Activated T-helper 17 cell treated with anti-CD3 and anti-CD28 coated beads, Interleukin-2, amount 50 U/mL, for 72 hours (primary cell): Measurements from ENCODE around the gene SH3BP2. TPM values are rescaled to one million over a fixed set of nuclear protein-coding genes. Genes with fewer than 3 reads are reported as not detected.

Experiments used
- ATAC-seq: fragments of 150-1000 bp; cut with Tn5 transposase; replicated peaks from 2 replicates; pipeline ENCODE4 v1.10.0; 2021; ENCODE audit warnings: mild to moderate bottlenecking, moderate library complexity
- H3K27ac Mint-ChIP-seq: one replicate; pipeline ENCODE4 v1.8.0; 2022; ENCODE audit warnings: mixed read lengths
- H3K27me3 Mint-ChIP-seq: one replicate; pipeline ENCODE4 v1.8.0; 2022; ENCODE audit warnings: mixed read lengths
- H3K36me3 Mint-ChIP-seq: one replicate; pipeline ENCODE4 v1.8.0; 2022; ENCODE audit warnings: low read depth, mild to moderate bottlenecking, mixed read lengths
- H3K4me1 Mint-ChIP-seq: one replicate; pipeline ENCODE4 v1.8.0; 2022; ENCODE audit warnings: mixed read lengths
- H3K4me3 Mint-ChIP-seq: one replicate; pipeline ENCODE4 v1.8.0; 2022; ENCODE audit warnings: mild to moderate bottlenecking, mixed read lengths
- H3K9me3 Mint-ChIP-seq: one replicate; pipeline ENCODE4 v1.8.0; 2022; ENCODE audit warnings: mixed read lengths
- total RNA-seq, 2 donors: library from RNA; stranded (reverse); gene quantifications; one replicate each; pipeline ENCODE4 v1.2.3, GENCODE V29; 2022

The SH3BP2 gene
- total RNA-seq, 2 donors from 2014 or later: 83.5 to 122 TPM

DNA sequence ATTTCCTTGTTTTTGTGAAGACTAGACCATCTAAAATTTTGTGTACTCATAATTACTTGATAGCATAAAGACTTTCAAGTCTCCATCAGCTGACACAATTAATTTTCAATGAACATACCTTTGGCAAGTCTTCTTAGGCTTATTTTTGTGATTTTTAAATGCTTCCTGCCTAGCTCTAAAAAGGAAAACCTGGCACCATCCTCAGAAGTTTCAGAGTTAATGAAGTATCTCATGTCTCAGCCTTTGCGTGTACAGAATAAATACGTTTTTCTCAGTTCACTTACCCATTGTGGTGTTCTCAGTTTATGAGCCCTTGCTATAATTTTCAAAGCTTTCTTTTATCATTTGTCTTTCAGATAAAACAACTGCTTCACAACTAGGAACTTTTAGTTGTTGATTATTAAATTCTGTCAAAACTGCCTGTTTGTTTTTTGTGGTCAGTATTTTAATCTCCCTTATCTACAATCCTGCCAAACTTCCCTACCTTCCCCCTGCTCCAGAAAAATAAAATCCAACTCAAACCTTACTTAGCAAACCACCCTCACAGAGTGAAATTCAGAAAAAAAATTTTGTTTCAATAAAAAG, 72.4 kb downstream of the SH3BP2 start:
- no peaks in the 10 kb centered on the region for H3K9me3 Mint-ChIP-seq
- no peak overlapping the region for H3K27ac Mint-ChIP-seq
- H3K27me3 Mint-ChIP-seq: no peaks in the 10 kb centered on the region
- no peak for ATAC-seq
- H3K4me3 Mint-ChIP-seq: no peak overlapping the region
- peaks cover 60% of the 10 kb centered on the region for H3K4me1 Mint-ChIP-seq
- H3K36me3 Mint-ChIP-seq: peaks cover 23% of the 10 kb centered on the region

GRCh38 chr4:2866160-2866861, 73.4 kb downstream of the SH3BP2 start:
- Mint-ChIP-seq H3K27ac (peak overlapping the region; percentile 73), H3K27me3 (no peaks in the 10 kb centered on the region), H3K36me3 (peaks cover 28% of the 10 kb centered on the region), H3K4me1 (peaks cover 56% of the 10 kb centered on the region), H3K4me3 (no peak overlapping the region), H3K9me3 (no peaks in the 10 kb centered on the region)
- ATAC-seq: no peak

DNA sequence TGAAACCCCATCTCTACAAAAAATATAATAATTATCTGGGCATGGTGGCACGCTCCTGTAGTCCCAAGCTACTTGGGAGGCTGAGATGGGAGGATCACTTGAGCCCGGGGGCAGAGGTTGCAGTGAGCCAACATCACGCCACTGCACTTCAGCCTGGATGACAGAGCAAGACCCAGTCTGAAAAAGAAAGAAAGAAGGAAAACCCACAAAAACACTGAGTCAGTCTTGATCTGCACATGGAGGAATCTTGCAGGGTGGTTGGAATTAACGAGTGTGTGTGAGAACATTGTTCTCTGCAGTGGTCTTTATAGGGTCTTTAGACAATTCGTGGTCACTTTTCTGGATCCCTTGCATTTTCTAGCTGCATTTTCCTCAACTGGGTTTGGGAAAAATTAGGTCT, 74.0 kb downstream of the SH3BP2 start:
- peaks cover 54% of the 10 kb centered on the region for H3K4me1 Mint-ChIP-seq
- peak overlapping the region; percentile 73 for H3K27ac Mint-ChIP-seq
- H3K9me3 Mint-ChIP-seq: no peaks in the 10 kb centered on the region
- peak; percentile 53 for ATAC-seq
- peaks cover 31% of the 10 kb centered on the region for H3K36me3 Mint-ChIP-seq
- H3K27me3 Mint-ChIP-seq: no peaks in the 10 kb centered on the region
- no peak overlapping the region for H3K4me3 Mint-ChIP-seq

DNA sequence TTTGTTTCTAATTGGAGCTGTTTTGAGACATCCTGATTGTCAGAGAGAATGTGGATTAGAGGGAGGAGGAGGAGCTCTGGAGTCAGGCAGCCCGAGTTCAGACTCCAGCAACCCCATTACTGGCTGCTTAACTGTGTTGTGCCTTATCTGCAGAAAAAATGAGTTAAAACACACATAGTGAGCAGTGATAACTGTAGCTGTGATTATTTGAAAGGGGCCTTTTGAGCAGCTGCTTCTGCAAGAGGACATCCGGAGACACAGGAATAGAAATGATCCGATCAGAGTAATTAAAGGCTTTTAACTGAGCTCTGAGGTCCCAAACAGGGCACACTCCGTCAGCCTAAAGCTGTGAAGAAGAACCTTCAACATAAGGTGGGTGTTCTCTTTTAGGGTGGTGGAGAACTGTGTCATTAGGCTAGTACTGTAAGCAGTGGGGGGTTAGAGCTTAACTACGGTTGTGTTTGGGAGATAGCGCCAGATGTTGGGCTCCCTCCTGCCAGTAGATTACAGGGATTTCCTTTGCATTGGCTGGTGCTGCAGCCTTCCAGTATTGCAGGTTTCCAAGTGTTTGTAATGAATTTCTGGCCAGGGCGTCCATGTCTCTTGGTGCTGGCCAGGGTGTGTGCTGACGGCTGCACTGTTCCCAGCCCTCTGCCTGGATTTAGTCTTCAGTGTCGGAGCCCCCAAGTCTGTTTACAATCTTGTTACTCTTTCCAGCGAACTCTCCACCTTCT, 75.0 kb downstream of the SH3BP2 start:
- peaks cover 46% of the 10 kb centered on the region for H3K4me1 Mint-ChIP-seq
- no peak overlapping the region for H3K4me3 Mint-ChIP-seq
- peaks cover 33% of the 10 kb centered on the region for H3K36me3 Mint-ChIP-seq
- H3K9me3 Mint-ChIP-seq: no peaks in the 10 kb centered on the region
- no peaks in the 10 kb centered on the region for H3K27me3 Mint-ChIP-seq
- ATAC-seq: no peak
- peak overlapping the region; percentile 73 for H3K27ac Mint-ChIP-seq

- Mint-ChIP-seq H3K36me3 (peaks cover 33% of the 10 kb centered on the region), H3K4me3 (no peak overlapping the region), H3K9me3 (no peaks in the 10 kb centered on the region), H3K4me1 (peaks cover 46% of the 10 kb centered on the region), H3K27ac (peak overlapping the region; percentile 61), H3K27me3 (no peaks in the 10 kb centered on the region)
- no peak for ATAC-seq
Measured at GRCh38 chr4:2868877-2869487, 76.1 kb downstream of the SH3BP2 start.

DNA sequence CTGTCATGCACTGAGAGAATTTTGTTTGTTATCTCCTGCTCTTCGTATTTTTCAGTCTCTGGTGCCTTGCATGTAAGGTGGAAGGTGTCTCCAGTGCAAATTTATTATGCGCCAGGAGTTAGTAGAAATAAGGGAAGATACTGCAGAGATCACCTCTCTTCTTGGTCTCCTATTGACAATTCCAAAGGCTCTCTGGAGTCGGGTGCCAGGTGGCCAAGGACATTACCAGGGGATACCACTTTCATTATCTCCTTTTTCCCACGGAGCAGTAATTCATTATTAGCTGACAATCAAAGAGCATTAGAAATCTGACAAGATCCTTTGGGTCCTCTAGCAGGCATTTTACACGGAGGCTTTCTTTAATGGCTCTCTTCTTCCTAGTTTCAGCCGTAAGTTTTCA, 76.8 kb downstream of the SH3BP2 start:
- Mint-ChIP-seq H3K27ac (peak overlapping the region; percentile 8), H3K4me3 (no peak overlapping the region), H3K27me3 (no peaks in the 10 kb centered on the region), H3K4me1 (peaks cover 46% of the 10 kb centered on the region), H3K9me3 (no peaks in the 10 kb centered on the region), H3K36me3 (peaks cover 33% of the 10 kb centered on the region)
- ATAC-seq: no peak

GRCh38 chr4:2870082-2870481, 77.2 kb downstream of the SH3BP2 start:
- Mint-ChIP-seq H3K4me3 (no peak overlapping the region), H3K36me3 (peaks cover 33% of the 10 kb centered on the region), H3K9me3 (no peaks in the 10 kb centered on the region), H3K4me1 (peaks cover 45% of the 10 kb centered on the region), H3K27me3 (no peaks in the 10 kb centered on the region), H3K27ac (peak overlapping the region; percentile 8)
- no peak for ATAC-seq

DNA sequence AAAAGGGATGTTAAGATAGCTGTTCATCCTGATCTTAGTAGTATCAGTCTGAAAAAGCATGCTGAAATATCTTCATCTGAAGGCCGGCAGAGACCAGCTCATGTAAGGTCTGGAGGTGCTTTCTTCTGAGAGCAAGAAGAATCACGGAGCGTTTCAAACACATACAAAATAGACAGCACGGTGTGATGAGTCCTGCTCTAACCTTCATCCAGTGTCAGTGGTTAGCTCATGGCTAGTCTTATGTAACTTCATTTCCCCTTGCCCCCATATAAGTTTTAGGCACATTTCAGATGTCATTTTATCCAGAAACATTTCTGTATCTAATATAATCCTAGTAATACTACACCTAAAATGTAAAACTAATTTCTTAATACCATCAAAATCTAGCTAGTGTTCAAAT, 78.6 kb downstream of the SH3BP2 start:
- Mint-ChIP-seq H3K27ac (peak overlapping the region; percentile 7), H3K9me3 (no peaks in the 10 kb centered on the region), H3K4me1 (peaks cover 39% of the 10 kb centered on the region)

DNA sequence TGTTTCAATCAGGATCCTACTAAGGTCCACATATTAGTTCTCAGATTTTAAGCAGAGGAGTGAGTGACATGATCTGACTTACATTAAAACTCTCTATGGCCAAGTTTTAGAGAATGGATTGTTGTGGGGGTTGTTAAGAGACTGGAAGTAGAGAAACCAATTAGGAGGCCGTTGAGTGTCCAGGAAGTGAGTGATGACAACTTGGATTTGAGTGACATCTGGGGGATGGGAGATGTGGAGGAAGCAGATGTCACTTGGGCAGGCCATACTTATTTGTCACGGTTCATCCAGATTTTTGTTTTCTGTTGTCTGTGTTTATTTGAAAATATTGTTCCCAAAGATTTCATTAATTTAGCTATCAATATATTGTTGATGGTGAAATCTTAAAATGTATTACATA, 79.0 kb downstream of the SH3BP2 start:
- H3K4me3 Mint-ChIP-seq: no peak overlapping the region
- H3K27me3 Mint-ChIP-seq: no peaks in the 10 kb centered on the region
- ATAC-seq: peak; percentile 50
- H3K4me1 Mint-ChIP-seq: peaks cover 35% of the 10 kb centered on the region
- no peaks in the 10 kb centered on the region for H3K9me3 Mint-ChIP-seq
- H3K27ac Mint-ChIP-seq: peak overlapping the region; percentile 7
- peaks cover 47% of the 10 kb centered on the region for H3K36me3 Mint-ChIP-seq

More for the DNA sequence above, 78.6 kb downstream of the SH3BP2 start:
- Mint-ChIP-seq H3K4me3 (no peak overlapping the region), H3K36me3 (peaks cover 46% of the 10 kb centered on the region), H3K27me3 (no peaks in the 10 kb centered on the region)
- ATAC-seq: no peak

GRCh38 chr4:2873329-2873728, 80.4 kb downstream of the SH3BP2 start:
- H3K27ac Mint-ChIP-seq: no peak overlapping the region
- H3K4me3 Mint-ChIP-seq: no peak overlapping the region
- H3K27me3 Mint-ChIP-seq: no peaks in the 10 kb centered on the region
- ATAC-seq: no peak
- peaks cover 37% of the 10 kb centered on the region for H3K4me1 Mint-ChIP-seq
- no peaks in the 10 kb centered on the region for H3K9me3 Mint-ChIP-seq
- peaks cover 50% of the 10 kb centered on the region for H3K36me3 Mint-ChIP-seq

DNA sequence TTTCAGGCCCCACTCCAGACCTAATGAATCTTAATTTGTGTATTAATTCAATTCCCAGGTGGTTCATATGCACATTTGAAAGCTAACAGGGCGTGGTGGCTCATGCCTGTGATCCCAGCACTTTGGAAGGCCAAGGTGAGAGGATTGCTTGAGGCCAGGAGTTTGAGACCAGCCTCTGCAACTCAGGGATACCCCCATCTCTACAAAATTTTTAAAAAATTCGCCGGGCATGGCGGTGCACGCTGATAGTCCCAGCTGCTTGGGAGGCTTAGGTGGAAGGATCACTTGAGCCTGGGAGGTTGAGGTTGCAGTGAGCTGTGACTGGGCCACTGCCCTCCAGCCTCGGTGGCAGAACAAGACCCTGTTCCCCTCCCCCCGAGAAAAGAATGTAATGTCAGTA, 82.0 kb downstream of the SH3BP2 start:
- no peak overlapping the region for H3K27ac Mint-ChIP-seq
- no peaks in the 10 kb centered on the region for H3K9me3 Mint-ChIP-seq
- H3K4me1 Mint-ChIP-seq: peaks cover 30% of the 10 kb centered on the region
- no peak for ATAC-seq
- peaks cover 55% of the 10 kb centered on the region for H3K36me3 Mint-ChIP-seq
- H3K4me3 Mint-ChIP-seq: no peak overlapping the region
- H3K27me3 Mint-ChIP-seq: no peaks in the 10 kb centered on the region

GRCh38 chr4:2875556-2875955, 82.7 kb downstream of the SH3BP2 start:
- peaks cover 26% of the 10 kb centered on the region for H3K4me1 Mint-ChIP-seq
- ATAC-seq: peak; percentile 25
- H3K27ac Mint-ChIP-seq: no peak overlapping the region
- no peak overlapping the region for H3K4me3 Mint-ChIP-seq
- no peaks in the 10 kb centered on the region for H3K9me3 Mint-ChIP-seq
- H3K36me3 Mint-ChIP-seq: peaks cover 56% of the 10 kb centered on the region
- H3K27me3 Mint-ChIP-seq: no peaks in the 10 kb centered on the region

GRCh38 chr4:2878346-2878745, 85.5 kb downstream of the SH3BP2 start:
- H3K27me3 Mint-ChIP-seq: no peaks in the 10 kb centered on the region
- H3K4me3 Mint-ChIP-seq: peak overlapping the region; percentile 26
- peak; percentile 95 for ATAC-seq
- no peaks in the 10 kb centered on the region for H3K9me3 Mint-ChIP-seq
- H3K36me3 Mint-ChIP-seq: peaks cover 72% of the 10 kb centered on the region
- H3K4me1 Mint-ChIP-seq: peaks cover 18% of the 10 kb centered on the region
- H3K27ac Mint-ChIP-seq: peak overlapping the region; percentile 53

- H3K4me3 Mint-ChIP-seq: no peak overlapping the region
- H3K36me3 Mint-ChIP-seq: peaks cover 79% of the 10 kb centered on the region
- no peak for ATAC-seq
- no peaks in the 10 kb centered on the region for H3K9me3 Mint-ChIP-seq
- peak overlapping the region; percentile 53 for H3K27ac Mint-ChIP-seq
- H3K4me1 Mint-ChIP-seq: peaks cover 18% of the 10 kb centered on the region
- H3K27me3 Mint-ChIP-seq: no peaks in the 10 kb centered on the region
Measured at GRCh38 chr4:2879026-2879425, 86.1 kb downstream of the SH3BP2 start.
